SK-N-SH treated with all-trans-retinoic acid at 6 μM for 48 hours (cell line): ENCODE data around the gene SLC22A23.

Experiments used
- ATAC-seq: fragments of 200-7000 bp; cut with Tn5 transposase; 3 replicates; pipeline ENCODE4 v1.9.1; 2020; ENCODE audit warnings: mild to moderate bottlenecking, moderate library complexity
- BACH2 ChIP-seq: fragments of 250-450 bp; sonication (Bioruptor Pico); IDR thresholded peaks from 2 replicates; pipeline ENCODE4 v1.9.0; 2021; ENCODE audit warnings: mild to moderate bottlenecking, borderline replicate concordance
- CSDC2 ChIP-seq: fragments of 250-450 bp; sonication (Bioruptor Pico); IDR thresholded peaks from 2 replicates; pipeline ENCODE4 v1.5.0; 2020; ENCODE audit warnings: mild to moderate bottlenecking, moderate library complexity
- ESRRG ChIP-seq: fragments of 250-450 bp; sonication (Bioruptor Pico); IDR thresholded peaks from 2 replicates; pipeline ENCODE4 v1.6.1; 2021; ENCODE audit warnings: mild to moderate bottlenecking
- ISL1 ChIP-seq: fragments of 250-450 bp; sonication (Bioruptor Pico); IDR thresholded peaks from 2 replicates; pipeline ENCODE4 v2.1.2; 2022; ENCODE audit warnings: mild to moderate bottlenecking, moderate library complexity
- OSR1 ChIP-seq: fragments of 250-450 bp; sonication (Bioruptor Pico); IDR thresholded peaks from 2 replicates; pipeline ENCODE4 v1.8.0; 2022; ENCODE audit warnings: moderate library complexity, mild to moderate bottlenecking, inconsistent platforms
- POU6F1 ChIP-seq: fragments of 250-450 bp; sonication (Bioruptor Pico); IDR thresholded peaks from 2 replicates; pipeline ENCODE4 v1.8.0; 2021; ENCODE audit warnings: low read depth, mild to moderate bottlenecking, moderate library complexity, borderline replicate concordance
- PPARA ChIP-seq: fragments of 250-450 bp; sonication (Bioruptor Pico); IDR thresholded peaks from 2 replicates; pipeline ENCODE4 v1.5.0; 2020; ENCODE audit warnings: mild to moderate bottlenecking, borderline replicate concordance
- RARB ChIP-seq: fragments of 250-450 bp; sonication (Bioruptor Pico); IDR thresholded peaks from 2 replicates; pipeline ENCODE4 v1.8.0; 2021; ENCODE audit warnings: mild to moderate bottlenecking, moderate library complexity
- SNAI2 ChIP-seq: fragments of 250-450 bp; sonication (Bioruptor Pico); IDR thresholded peaks from 2 replicates; pipeline ENCODE4 v1.5.0; 2020; ENCODE audit warnings: mild to moderate bottlenecking, moderate library complexity
- TOX ChIP-seq: fragments of 250-450 bp; sonication (Bioruptor Pico); IDR thresholded peaks from 2 replicates; pipeline ENCODE4 v1.8.0; 2021; ENCODE audit warnings: mild to moderate bottlenecking, moderate library complexity, borderline replicate concordance
- ZC3H10 ChIP-seq: fragments of 250-450 bp; sonication (Bioruptor Pico); IDR thresholded peaks from 2 replicates; pipeline ENCODE4 v1.5.1; 2021; ENCODE audit warnings: mild to moderate bottlenecking, moderate library complexity
- ZFP30 ChIP-seq: fragments of 450-650 bp; formaldehyde crosslinking; IDR thresholded peaks from 2 replicates; pipeline ENCODE4 v1.5.0; 2022; ENCODE audit warnings: mild to moderate bottlenecking, moderate library complexity
- ZNF70 ChIP-seq: fragments of 450-650 bp; formaldehyde crosslinking; IDR thresholded peaks from 2 replicates; pipeline ENCODE4 v1.5.0; 2020; ENCODE audit warnings: mild to moderate bottlenecking, moderate library complexity
- ZNF8 ChIP-seq: fragments of 450-650 bp; formaldehyde crosslinking; IDR thresholded peaks from 2 replicates; pipeline ENCODE4 v1.5.0; 2020; ENCODE audit warnings: mild to moderate bottlenecking, moderate library complexity
- TF ChIP-seq, protein P1 (sequence below): fragments of 250-450 bp; sonication (Bioruptor Pico); IDR thresholded peaks from 2 replicates; pipeline ENCODE4 v1.5.0; 2020; ENCODE audit warnings: mild to moderate bottlenecking, moderate library complexity
- TF ChIP-seq, protein P2 (sequence below): fragments of 250-450 bp; sonication (Bioruptor Pico); IDR thresholded peaks from 2 replicates; pipeline ENCODE4 v1.5.1; 2020; ENCODE audit warnings: low read depth, mild to moderate bottlenecking, moderate library complexity
- TF ChIP-seq, protein P3 (sequence below): fragments of 250-450 bp; sonication (Bioruptor Pico); IDR thresholded peaks from 2 replicates; pipeline ENCODE4 v1.8.0; 2020; ENCODE audit warnings: mild to moderate bottlenecking, moderate library complexity, borderline replicate concordance

SLC22A23 gene, protein sequence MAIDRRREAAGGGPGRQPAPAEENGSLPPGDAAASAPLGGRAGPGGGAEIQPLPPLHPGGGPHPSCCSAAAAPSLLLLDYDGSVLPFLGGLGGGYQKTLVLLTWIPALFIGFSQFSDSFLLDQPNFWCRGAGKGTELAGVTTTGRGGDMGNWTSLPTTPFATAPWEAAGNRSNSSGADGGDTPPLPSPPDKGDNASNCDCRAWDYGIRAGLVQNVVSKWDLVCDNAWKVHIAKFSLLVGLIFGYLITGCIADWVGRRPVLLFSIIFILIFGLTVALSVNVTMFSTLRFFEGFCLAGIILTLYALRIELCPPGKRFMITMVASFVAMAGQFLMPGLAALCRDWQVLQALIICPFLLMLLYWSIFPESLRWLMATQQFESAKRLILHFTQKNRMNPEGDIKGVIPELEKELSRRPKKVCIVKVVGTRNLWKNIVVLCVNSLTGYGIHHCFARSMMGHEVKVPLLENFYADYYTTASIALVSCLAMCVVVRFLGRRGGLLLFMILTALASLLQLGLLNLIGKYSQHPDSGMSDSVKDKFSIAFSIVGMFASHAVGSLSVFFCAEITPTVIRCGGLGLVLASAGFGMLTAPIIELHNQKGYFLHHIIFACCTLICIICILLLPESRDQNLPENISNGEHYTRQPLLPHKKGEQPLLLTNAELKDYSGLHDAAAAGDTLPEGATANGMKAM

DNA sequence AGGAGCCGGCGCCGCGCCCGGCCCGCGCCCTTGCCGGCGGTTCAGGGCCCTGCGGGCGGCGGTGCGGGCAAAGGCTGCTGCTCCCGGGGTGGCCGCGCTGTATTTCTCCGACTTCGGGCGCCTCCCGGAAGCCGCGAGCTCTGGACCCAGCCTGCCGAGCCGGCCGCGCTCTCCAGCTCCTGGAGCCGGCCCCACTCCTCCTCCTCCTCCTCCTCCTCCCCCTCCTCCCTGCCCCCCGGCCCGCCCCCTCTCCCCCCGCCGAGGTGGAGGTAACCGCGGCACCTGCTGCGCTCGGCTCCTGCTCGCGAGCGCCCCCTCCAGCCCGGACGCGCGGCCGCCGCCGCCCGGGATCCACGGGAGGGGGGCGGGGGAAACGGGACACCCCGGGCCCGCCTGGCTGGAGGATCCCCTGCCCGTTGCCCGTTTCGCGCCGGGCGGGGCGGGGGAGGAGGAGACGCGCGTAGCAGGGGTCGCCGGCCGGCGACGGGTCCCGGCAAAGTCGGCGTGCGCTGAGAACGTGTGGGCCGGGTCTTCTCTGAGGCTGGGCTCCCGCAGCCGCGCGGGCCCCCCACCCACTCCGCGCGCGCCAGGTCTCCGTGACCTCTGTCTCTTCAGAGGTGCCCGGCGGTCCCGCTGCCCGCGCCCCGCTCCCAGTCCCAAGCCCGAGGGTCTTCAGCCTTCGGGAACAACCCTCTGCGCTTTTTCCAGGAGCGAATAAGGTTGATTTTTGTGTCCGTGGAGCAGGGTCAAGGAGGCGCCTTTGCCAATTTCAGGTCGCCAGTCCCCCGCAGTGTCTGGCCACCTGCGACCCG lies at the start of gene SLC22A23:
Gene SLC22A23, minus strand, starts transcription at position 153 of the 812 bp plus-strand sequence. CDS start 491 bp downstream, outside the sequence.
- TF ChIP-seq RARB (CRISPR knock-in tag): no peak
- TF ChIP-seq, protein P1, sequence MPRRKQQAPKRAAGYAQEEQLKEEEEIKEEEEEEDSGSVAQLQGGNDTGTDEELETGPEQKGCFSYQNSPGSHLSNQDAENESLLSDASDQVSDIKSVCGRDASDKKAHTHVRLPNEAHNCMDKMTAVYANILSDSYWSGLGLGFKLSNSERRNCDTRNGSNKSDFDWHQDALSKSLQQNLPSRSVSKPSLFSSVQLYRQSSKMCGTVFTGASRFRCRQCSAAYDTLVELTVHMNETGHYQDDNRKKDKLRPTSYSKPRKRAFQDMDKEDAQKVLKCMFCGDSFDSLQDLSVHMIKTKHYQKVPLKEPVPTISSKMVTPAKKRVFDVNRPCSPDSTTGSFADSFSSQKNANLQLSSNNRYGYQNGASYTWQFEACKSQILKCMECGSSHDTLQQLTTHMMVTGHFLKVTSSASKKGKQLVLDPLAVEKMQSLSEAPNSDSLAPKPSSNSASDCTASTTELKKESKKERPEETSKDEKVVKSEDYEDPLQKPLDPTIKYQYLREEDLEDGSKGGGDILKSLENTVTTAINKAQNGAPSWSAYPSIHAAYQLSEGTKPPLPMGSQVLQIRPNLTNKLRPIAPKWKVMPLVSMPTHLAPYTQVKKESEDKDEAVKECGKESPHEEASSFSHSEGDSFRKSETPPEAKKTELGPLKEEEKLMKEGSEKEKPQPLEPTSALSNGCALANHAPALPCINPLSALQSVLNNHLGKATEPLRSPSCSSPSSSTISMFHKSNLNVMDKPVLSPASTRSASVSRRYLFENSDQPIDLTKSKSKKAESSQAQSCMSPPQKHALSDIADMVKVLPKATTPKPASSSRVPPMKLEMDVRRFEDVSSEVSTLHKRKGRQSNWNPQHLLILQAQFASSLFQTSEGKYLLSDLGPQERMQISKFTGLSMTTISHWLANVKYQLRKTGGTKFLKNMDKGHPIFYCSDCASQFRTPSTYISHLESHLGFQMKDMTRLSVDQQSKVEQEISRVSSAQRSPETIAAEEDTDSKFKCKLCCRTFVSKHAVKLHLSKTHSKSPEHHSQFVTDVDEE (CRISPR knock-in tag): no peak
- TF ChIP-seq CSDC2 (CRISPR knock-in tag): no peak
- TF ChIP-seq ESRRG (CRISPR knock-in tag): no peak
- no peak for TF ChIP-seq PPARA (CRISPR knock-in tag)
- peak; percentile 81 for ATAC-seq

DNA sequence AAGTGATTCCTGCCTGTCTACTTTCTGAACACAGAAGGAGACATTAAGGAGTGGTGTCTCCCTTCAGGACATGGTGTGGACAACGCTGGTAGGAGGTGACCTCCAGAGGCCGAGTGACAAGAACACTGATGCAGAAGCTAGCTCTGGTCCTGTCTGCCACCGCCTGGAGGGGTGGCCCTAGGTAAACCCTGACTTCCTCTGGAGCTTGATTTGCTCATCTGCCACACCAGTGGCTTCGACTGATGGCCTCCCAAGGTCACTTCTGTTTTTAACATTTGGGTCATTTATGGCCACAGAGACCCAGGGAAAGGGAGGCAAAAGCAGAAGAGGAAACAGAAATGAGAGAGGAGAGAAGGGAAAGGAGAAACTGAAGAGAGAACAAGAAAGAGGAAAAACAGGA lies 49.4 kb upstream of the SLC22A23 start:
- TF ChIP-seq ISL1 (no peak), POU6F1 (CRISPR knock-in tag) (no peak), PPARA (CRISPR knock-in tag) (no peak), ZC3H10 (CRISPR knock-in tag) (no peak), SNAI2 (CRISPR knock-in tag) (no peak)
- TF ChIP-seq, all 23 proteins: peak for 0
- ATAC-seq: no peak

DNA sequence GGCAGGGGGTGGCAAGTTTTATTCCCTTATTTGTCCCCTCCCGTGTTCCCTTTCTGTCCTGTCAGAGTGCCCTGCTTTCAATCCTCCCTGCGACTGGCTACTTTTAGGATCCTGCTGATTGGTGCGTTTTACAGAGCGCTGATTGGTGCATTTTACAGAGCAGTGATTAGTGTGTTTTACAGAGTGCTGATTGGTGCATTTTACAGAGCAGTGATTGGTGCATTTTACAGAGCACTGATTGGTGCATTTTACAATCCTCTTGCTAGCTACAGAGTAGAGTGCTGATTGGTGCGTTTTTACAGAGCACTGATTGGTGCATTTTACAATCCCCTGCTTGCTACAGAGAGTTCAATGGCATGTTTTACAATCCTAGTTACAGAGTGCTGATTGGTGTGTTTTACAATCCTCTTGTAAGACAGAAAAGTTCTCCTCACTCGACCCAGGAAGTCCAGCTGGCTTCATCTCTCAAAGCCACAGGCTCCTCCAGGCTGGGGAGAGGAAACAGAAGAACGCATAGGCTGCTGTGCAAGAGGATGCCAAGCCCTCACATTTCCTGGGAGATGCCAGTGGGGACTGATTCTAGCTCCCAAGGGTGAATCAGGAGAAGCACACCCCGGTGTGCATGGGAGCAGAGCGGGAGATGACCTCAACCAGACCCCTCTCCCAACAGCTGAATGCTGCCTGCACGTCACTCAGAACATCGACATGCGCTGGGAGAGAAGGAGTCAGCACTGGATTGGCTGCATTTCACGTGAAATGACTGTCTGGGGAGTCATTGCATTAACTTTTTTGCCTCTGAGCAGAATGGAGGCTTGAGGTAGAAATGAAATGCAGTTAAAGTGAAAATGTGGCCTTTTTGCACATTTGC lies 48.3 kb upstream of the SLC22A23 start:
- ATAC-seq: no peak
- no peak for TF ChIP-seq ZNF70 (CRISPR knock-in tag)
- no peak for TF ChIP-seq TOX

- no peak for ATAC-seq
- TF ChIP-seq, protein P2, sequence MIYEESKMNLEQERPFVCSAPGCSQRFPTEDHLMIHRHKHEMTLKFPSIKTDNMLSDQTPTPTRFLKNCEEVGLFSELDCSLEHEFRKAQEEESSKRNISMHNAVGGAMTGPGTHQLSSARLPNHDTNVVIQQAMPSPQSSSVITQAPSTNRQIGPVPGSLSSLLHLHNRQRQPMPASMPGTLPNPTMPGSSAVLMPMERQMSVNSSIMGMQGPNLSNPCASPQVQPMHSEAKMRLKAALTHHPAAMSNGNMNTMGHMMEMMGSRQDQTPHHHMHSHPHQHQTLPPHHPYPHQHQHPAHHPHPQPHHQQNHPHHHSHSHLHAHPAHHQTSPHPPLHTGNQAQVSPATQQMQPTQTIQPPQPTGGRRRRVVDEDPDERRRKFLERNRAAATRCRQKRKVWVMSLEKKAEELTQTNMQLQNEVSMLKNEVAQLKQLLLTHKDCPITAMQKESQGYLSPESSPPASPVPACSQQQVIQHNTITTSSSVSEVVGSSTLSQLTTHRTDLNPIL: no peak
- TF ChIP-seq BACH2 (no peak), ZFP30 (no peak), RARB (CRISPR knock-in tag) (no peak), ISL1 (no peak), POU6F1 (CRISPR knock-in tag) (no peak), ZNF70 (CRISPR knock-in tag) (no peak), ZNF8 (CRISPR knock-in tag) (no peak), SNAI2 (CRISPR knock-in tag) (no peak), OSR1 (CRISPR knock-in tag) (no peak), ESRRG (CRISPR knock-in tag) (no peak), TOX (no peak), ZC3H10 (CRISPR knock-in tag) (no peak)
- TF ChIP-seq, protein P3, sequence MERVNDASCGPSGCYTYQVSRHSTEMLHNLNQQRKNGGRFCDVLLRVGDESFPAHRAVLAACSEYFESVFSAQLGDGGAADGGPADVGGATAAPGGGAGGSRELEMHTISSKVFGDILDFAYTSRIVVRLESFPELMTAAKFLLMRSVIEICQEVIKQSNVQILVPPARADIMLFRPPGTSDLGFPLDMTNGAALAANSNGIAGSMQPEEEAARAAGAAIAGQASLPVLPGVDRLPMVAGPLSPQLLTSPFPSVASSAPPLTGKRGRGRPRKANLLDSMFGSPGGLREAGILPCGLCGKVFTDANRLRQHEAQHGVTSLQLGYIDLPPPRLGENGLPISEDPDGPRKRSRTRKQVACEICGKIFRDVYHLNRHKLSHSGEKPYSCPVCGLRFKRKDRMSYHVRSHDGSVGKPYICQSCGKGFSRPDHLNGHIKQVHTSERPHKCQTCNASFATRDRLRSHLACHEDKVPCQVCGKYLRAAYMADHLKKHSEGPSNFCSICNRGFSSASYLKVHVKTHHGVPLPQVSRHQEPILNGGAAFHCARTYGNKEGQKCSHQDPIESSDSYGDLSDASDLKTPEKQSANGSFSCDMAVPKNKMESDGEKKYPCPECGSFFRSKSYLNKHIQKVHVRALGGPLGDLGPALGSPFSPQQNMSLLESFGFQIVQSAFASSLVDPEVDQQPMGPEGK (CRISPR knock-in tag): no peak
These were observed 47.5 kb upstream of the SLC22A23 start for GRCh38 chr6:3504354-3504753.
